OCI-LY1 (cell line): ENCODE results near the gene CCDC167.

ENCODE experiments used
- CTCF ChIP-seq: fragments of 200-600 bp; sonication (generic), shearing (Covaris generic); IDR thresholded peaks from 2 replicates; pipeline ENCODE4 v1.5.1; 2017; ENCODE audit warnings: mild to moderate bottlenecking, antibody characterized with exemption, low read length, moderate library complexity, mixed read lengths
- EZH2 ChIP-seq: fragments of 200-600 bp; sonication (generic), shearing (Covaris generic); IDR thresholded peaks from 2 replicates; pipeline ENCODE4 v1.8.0; 2017; ENCODE audit warnings: borderline replicate concordance, mixed run types, mild to moderate bottlenecking, antibody characterized with exemption, low read length, moderate library complexity, mixed read lengths

- TF ChIP-seq CTCF (no peak), EZH2 (no peak)
Measured at GRCh38 chr6:37535428-37535758, 35.7 kb upstream of the CCDC167 start.
